Fibroblast of villous mesenchyme (primary cell): Measurements from ENCODE around the gene CCDC158. TPM values are rescaled to one million over a fixed set of nuclear protein-coding genes. Genes with fewer than 3 reads are reported as not detected.
A peak's percentile ranks its signal among the peaks of the same experiment; 100 is the strongest.

ENCODE experiments used
- DNase-seq: peaks from one replicate; pipeline ENCODE4 v3.0.0-alpha.2; 2010; ENCODE audit warnings: low read depth
- H3K4me3 ChIP-seq: 2 replicates; pipeline ENCODE4 v1.5.1; 2011; ENCODE audit warnings: low read depth, mild to moderate bottlenecking, low read length
- total RNA-seq: library from RNA; depleted of rRNA; stranded (reverse); fragments of >200 nt; gene quantifications from 2 replicates; pipeline ENCODE4 v1.2.3, GENCODE V29; 2012
- TF ChIP-seq, protein P1 (sequence below): IDR thresholded peaks from 2 replicates; pipeline ENCODE4 v1.5.1; 2012; ENCODE audit warnings: low read depth, mild to moderate bottlenecking, low read length; ENCODE audit not compliant: insufficient read depth

The CCDC158 gene
- total RNA-seq, 1 donor, result 0.43 TPM

- peak; percentile 5 for DNase-seq
- no peak overlapping the region for H3K4me3 ChIP-seq
- TF ChIP-seq, protein P1, sequence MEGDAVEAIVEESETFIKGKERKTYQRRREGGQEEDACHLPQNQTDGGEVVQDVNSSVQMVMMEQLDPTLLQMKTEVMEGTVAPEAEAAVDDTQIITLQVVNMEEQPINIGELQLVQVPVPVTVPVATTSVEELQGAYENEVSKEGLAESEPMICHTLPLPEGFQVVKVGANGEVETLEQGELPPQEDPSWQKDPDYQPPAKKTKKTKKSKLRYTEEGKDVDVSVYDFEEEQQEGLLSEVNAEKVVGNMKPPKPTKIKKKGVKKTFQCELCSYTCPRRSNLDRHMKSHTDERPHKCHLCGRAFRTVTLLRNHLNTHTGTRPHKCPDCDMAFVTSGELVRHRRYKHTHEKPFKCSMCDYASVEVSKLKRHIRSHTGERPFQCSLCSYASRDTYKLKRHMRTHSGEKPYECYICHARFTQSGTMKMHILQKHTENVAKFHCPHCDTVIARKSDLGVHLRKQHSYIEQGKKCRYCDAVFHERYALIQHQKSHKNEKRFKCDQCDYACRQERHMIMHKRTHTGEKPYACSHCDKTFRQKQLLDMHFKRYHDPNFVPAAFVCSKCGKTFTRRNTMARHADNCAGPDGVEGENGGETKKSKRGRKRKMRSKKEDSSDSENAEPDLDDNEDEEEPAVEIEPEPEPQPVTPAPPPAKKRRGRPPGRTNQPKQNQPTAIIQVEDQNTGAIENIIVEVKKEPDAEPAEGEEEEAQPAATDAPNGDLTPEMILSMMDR, result no peak
These were observed 81.6 kb downstream of the CCDC158 start for GRCh38 chr4:76339364-76339763.

DNA sequence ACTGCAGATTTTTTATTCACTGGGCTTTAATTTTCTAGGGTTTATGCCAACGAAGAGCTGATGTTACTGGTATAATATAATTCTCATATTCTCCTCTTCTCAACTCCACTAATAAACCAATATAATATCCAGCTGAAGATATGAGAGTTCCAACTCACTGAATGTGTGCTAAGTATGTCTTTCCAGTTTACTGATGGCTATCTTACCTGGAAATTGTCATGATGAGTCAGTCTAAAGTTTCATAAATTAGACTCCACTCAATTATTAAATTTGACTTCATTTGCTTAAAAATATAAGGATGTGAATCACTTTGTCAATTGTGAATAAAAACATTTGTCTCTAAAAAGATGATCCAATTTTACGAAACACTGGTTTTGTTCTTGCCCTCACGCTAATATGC, 86.1 kb downstream of the CCDC158 start:
- no peak for DNase-seq
- TF ChIP-seq, protein P1, result no peak
- H3K4me3 ChIP-seq, result no peak overlapping the region

DNA sequence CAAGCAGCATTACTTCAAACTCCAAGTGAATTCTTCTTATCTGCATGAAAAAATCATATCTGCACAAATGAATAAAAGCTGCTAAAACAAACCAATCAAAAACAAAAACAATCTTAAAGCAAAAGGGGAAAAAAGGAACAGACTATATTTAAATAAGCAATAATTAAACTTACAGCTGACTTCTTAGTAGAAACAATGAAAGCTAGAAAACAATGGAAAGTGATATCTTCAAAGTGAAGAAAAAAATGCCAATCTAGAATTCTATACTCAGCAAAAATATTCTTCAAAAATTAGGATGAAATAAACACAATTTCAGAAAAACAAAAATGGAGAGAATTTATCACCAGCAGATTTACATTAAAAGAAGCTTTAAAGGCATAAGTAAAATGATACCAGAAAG, 94.4 kb downstream of the CCDC158 start:
- H3K4me3 ChIP-seq, result no peak overlapping the region
- DNase-seq, result no peak
- TF ChIP-seq, protein P1, result no peak

DNA sequence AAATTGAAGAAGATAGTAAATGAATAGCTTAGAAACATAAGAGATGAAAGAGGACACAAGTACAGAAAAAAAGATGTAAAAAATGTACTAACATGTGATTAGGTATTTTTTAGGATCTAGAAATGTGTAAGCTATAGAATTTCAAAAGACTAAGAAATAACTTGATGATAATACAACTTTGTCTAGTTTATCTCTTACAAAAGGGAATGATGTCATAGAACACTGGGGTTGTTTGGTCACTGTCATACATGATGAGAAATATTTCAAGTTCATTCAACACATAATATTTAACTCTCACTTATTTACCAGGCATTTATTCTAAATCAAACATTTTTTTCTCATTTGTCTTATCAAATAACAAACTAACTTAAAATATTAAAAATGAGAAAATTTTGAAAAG, 95.9 kb downstream of the CCDC158 start:
- TF ChIP-seq, protein P1, result no peak
- H3K4me3 ChIP-seq, result no peak overlapping the region
- no peak for DNase-seq

- no peak overlapping the region for H3K4me3 ChIP-seq
- TF ChIP-seq, protein P1, result no peak
- DNase-seq, result no peak
These were observed 98.7 kb downstream of the CCDC158 start for GRCh38 chr4:76322236-76322635.

GRCh38 chr4:76316131-76316530, 104.8 kb downstream of the CCDC158 start:
- TF ChIP-seq, protein P1, result no peak
- H3K4me3 ChIP-seq, result no peak overlapping the region
- DNase-seq, result no peak

DNA sequence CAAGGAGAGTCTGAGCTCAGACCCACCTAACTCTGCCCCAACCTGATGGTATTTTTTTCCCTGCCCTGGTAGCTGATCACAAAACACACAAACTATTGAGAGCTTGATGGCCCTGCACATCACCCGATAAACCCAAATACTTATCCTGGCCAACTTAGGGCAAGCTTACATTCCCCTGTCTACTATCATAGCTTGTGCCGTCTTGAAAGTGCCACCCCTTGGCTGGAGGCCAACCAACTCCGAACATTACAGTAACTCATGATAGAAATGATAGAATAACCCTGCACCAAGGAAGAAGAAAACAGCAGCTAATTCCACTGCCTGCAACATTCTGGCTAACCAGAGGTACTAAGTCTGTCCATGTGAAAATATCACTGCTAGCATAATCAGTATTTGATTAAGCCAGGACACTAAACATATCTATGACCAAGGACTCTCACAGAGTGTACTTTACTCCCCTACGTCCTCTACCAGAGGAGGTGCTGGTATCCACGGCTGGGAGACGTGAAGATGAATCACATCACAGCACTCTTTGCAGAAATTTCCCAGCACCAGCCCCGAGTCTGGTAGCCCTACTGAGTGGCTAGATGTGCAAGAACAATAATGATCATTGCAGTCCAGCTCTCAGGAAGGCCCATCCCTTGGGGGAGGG, 105.5 kb downstream of the CCDC158 start:
- TF ChIP-seq, protein P1, result no peak
- no peak overlapping the region for H3K4me3 ChIP-seq
- no peak for DNase-seq
